Pulmonary artery endothelial cell (primary cell): Measurements from ENCODE around the gene FAM234B. TPM values are rescaled to one million over a fixed set of nuclear protein-coding genes. Genes with fewer than 3 reads are reported as not detected.

ENCODE experiments used
- DNase-seq: peaks from one replicate; pipeline ENCODE4 v3.0.0-alpha.2; 2011; ENCODE audit warnings: low read depth, low spot score
- total RNA-seq: library from RNA; depleted of rRNA; stranded (reverse); fragments of >200 nt; gene quantifications from 2 replicates; pipeline ENCODE4 v1.2.3, GENCODE V29; 2014

Gene FAM234B
- total RNA-seq, 1 donor from 2014 or later, result 6.9 TPM

GRCh38 chr12:13088496-13088895, 44.3 kb downstream of the FAM234B start:
- no peak for DNase-seq

- DNase-seq, result no peak
Measured at GRCh38 chr12:13090054-13090453, 45.9 kb downstream of the FAM234B start.

- DNase-seq, result no peak
Measured at GRCh38 chr12:13091832-13092231, 47.7 kb downstream of the FAM234B start.

- no peak for DNase-seq
Measured at GRCh38 chr12:13093191-13093847, 49.1 kb downstream of the FAM234B start.

GRCh38 chr12:13093848-13094220, 49.7 kb downstream of the FAM234B start:
- DNase-seq, result no peak

GRCh38 chr12:13094367-13094766, 50.2 kb downstream of the FAM234B start:
- no peak for DNase-seq

- no peak for DNase-seq
Measured at GRCh38 chr12:13095266-13095995, 51.2 kb downstream of the FAM234B start.

- no peak for DNase-seq
Measured at GRCh38 chr12:13097491-13098011, 53.4 kb downstream of the FAM234B start.

- DNase-seq, result peak; percentile 62
Measured at GRCh38 chr12:13099066-13099843, 55.1 kb downstream of the FAM234B start.

GRCh38 chr12:13099844-13100604, 55.8 kb downstream of the FAM234B start:
- DNase-seq, result no peak

- DNase-seq, result no peak
Measured at GRCh38 chr12:13100605-13100881, 56.4 kb downstream of the FAM234B start.

GRCh38 chr12:13100882-13101769, 56.9 kb downstream of the FAM234B start:
- peak; percentile 90 for DNase-seq

GRCh38 chr12:13101821-13102375, 57.7 kb downstream of the FAM234B start:
- no peak for DNase-seq

- DNase-seq, result no peak
Measured at GRCh38 chr12:13102461-13103195, 58.4 kb downstream of the FAM234B start.

- no peak for DNase-seq
Measured at GRCh38 chr12:13103391-13104033, 59.3 kb downstream of the FAM234B start, which contains the start of gene GSG1. Gene GSG1, minus strand, starts transcription at chr12:13103667. Its CDS starts 155 bp downstream, at chr12:13103512.

- DNase-seq, result no peak
Measured at GRCh38 chr12:13104409-13104808, 60.2 kb downstream of the FAM234B start.

- no peak for DNase-seq
Measured at GRCh38 chr12:13105781-13106180, 61.6 kb downstream of the FAM234B start.

GRCh38 chr12:13106666-13107065, 62.5 kb downstream of the FAM234B start:
- no peak for DNase-seq

GRCh38 chr12:13112968-13113367, 68.8 kb downstream of the FAM234B start:
- no peak for DNase-seq
